Chondrocyte (in vitro differentiated cells): Measurements from ENCODE around the gene ADAMTS7. TPM values are rescaled to one million over a fixed set of nuclear protein-coding genes. Genes with fewer than 3 reads are reported as not detected.

Experiments used
- DNase-seq: peaks from one replicate; pipeline ENCODE4 v3.0.0; 2021; ENCODE audit warnings: mixed read lengths, low spot score
- H3K27ac Mint-ChIP-seq: one replicate; pipeline ENCODE4 v1.8.0; 2021; ENCODE audit warnings: mild to moderate bottlenecking, moderate library complexity, mixed read lengths; ENCODE audit not compliant: unreplicated experiment
- H3K27me3 Mint-ChIP-seq: 2 replicates; pipeline ENCODE4 v1.8.0; 2021; ENCODE audit warnings: low read depth, mixed read lengths
- H3K36me3 Mint-ChIP-seq: 2 replicates; pipeline ENCODE4 v1.8.0; 2021; ENCODE audit warnings: low read depth, mixed read lengths
- H3K4me1 Mint-ChIP-seq: 2 replicates; pipeline ENCODE4 v1.8.0; 2021; ENCODE audit warnings: low read depth, mild to moderate bottlenecking, mixed read lengths
- H3K4me3 Mint-ChIP-seq: one replicate; pipeline ENCODE4 v1.8.0; 2021; ENCODE audit warnings: mild to moderate bottlenecking, moderate library complexity, mixed read lengths; ENCODE audit not compliant: unreplicated experiment
- H3K9me3 Mint-ChIP-seq: 2 replicates; pipeline ENCODE4 v1.8.0; 2021; ENCODE audit warnings: low read depth, mixed read lengths
- CTCF ChIP-seq: fragments of 200-600 bp; sonication (generic); IDR thresholded peaks from 2 replicates; pipeline ENCODE4 v1.5.0; 2021; ENCODE audit warnings: antibody characterized with exemption, mild to moderate bottlenecking, moderate library complexity
- total RNA-seq: library from RNA; stranded (reverse); gene quantifications from 3 replicates; pipeline ENCODE4 v1.2.1, GENCODE V29; 2021

Gene ADAMTS7
- total RNA-seq, 1 donor from 2014 or later, result 111 TPM

DNA sequence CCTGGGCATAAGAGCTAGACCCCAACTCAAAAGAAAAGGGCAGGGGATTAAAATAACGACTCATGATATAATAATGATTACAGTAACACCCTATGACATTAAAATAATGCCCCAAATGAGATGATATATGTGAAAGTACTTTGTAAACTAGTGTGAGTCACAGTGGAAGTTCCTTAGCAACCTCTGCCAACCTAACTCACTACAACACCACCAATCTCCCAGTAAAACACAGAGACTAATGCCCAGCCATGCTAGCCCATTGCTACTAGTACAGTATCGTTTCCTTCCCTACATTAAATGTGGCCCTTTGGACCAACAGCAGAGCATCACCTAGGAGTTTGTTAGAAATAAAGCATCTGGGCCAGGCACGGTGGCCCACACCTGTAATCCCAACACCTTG lies 11.2 kb upstream of the ADAMTS7 start:
- Mint-ChIP-seq H3K27me3 (no peaks in the 10 kb centered on the region), H3K4me1 (peaks cover 32% of the 10 kb centered on the region), H3K36me3 (no peaks in the 10 kb centered on the region), H3K4me3 (no peak overlapping the region), H3K27ac (peak overlapping the region; percentile 11), H3K9me3 (no peaks in the 10 kb centered on the region)
- no peak for DNase-seq
- TF ChIP-seq CTCF, result no peak

- Mint-ChIP-seq H3K4me1 (peaks cover 28% of the 10 kb centered on the region), H3K27ac (peak overlapping the region; percentile 18), H3K9me3 (no peaks in the 10 kb centered on the region), H3K36me3 (peaks cover 2% of the 10 kb centered on the region), H3K4me3 (peak overlapping the region; percentile 64), H3K27me3 (no peaks in the 10 kb centered on the region)
- peak; percentile 55 for TF ChIP-seq CTCF
- no peak for DNase-seq
Observed at GRCh38 chr15:78811825-78812183, 540 bp upstream of the ADAMTS7 start.

DNA sequence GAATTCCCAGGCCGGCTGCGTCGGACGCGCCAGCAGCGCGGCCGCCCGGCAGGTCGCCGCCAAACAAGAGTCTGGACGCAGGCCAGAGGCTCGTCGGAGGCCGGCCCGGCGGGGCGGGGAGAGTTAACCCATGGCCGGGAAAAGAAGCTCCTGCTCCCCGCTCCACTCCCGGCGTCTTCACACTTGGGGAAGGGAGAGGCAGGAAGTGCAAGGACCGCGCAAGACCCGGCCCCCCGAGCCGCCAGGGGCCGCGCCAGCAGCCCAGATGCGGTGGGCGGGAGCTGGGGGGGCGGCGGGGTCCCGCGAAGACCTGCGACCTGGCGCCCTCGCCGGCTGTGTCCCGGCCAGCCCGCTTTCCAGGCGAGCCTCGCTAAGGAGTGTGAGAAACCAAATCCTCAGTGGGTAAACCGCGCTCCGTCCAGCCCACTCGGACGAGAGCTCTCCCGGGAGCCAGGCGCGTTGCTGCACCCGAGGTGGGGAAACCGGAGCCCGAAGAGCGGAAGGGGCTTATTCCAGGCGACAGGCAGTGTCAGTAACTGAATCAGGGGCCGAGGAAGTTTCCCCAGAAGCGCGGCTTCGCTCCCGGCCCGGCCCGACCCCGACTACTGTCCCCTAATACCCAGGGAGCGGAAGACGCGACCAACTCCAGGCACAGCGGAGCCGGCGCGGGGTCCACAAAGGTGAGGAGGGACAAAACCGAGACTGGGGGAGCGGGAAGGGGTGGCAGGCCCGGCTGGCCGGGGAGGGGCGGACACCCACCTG lies 721 bp downstream of the ADAMTS7 start:
- no peak for DNase-seq
- Mint-ChIP-seq H3K27ac (peak overlapping the region; percentile 87), H3K36me3 (peaks cover 2% of the 10 kb centered on the region), H3K27me3 (no peaks in the 10 kb centered on the region), H3K9me3 (no peaks in the 10 kb centered on the region), H3K4me3 (peak overlapping the region; percentile 90), H3K4me1 (peaks cover 36% of the 10 kb centered on the region)
- peak; percentile 46 for TF ChIP-seq CTCF

DNA sequence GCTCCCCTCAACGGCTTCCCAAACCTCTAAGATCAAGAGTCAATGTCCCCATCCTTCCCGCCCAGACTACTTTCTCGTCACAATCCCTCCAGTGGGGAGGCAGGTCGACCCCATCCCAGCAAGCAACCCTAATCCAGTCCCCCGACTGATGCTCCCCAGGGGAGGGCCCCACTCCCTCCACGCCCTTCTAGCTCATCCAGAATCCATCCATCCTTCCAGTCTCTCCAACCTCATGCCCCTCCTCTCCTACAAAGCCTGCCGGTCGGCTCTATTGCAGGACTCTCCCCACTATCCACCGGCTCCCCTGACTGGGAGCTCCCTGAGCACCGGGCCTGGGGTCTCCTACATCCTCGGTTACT lies 1.3 kb downstream of the ADAMTS7 start:
- Mint-ChIP-seq H3K27ac (peak overlapping the region; percentile 87), H3K27me3 (no peaks in the 10 kb centered on the region), H3K36me3 (peaks cover 2% of the 10 kb centered on the region), H3K4me3 (peak overlapping the region; percentile 90), H3K4me1 (peaks cover 41% of the 10 kb centered on the region), H3K9me3 (no peaks in the 10 kb centered on the region)
- no peak for DNase-seq
- TF ChIP-seq CTCF, result no peak

GRCh38 chr15:78808550-78808949 lies 2.7 kb downstream of the ADAMTS7 start:
- Mint-ChIP-seq H3K9me3 (no peaks in the 10 kb centered on the region), H3K4me1 (peaks cover 53% of the 10 kb centered on the region), H3K27me3 (no peaks in the 10 kb centered on the region), H3K4me3 (no peak overlapping the region), H3K27ac (no peak overlapping the region), H3K36me3 (no peaks in the 10 kb centered on the region)
- peak; percentile 77 for TF ChIP-seq CTCF
- DNase-seq, result no peak
